Activated T-cell treated with anti-CD3 and anti-CD28 coated beads, Interleukin-2, amount 50 U/mL, for 48 hours (primary cell): ENCODE measurements around the gene NAA10.

Experiments
- DNase-seq, 2 experiments: peaks; one replicate each; pipeline ENCODE4 v3.0.0-alpha.2; 2020

The NAA10 gene

DNA sequence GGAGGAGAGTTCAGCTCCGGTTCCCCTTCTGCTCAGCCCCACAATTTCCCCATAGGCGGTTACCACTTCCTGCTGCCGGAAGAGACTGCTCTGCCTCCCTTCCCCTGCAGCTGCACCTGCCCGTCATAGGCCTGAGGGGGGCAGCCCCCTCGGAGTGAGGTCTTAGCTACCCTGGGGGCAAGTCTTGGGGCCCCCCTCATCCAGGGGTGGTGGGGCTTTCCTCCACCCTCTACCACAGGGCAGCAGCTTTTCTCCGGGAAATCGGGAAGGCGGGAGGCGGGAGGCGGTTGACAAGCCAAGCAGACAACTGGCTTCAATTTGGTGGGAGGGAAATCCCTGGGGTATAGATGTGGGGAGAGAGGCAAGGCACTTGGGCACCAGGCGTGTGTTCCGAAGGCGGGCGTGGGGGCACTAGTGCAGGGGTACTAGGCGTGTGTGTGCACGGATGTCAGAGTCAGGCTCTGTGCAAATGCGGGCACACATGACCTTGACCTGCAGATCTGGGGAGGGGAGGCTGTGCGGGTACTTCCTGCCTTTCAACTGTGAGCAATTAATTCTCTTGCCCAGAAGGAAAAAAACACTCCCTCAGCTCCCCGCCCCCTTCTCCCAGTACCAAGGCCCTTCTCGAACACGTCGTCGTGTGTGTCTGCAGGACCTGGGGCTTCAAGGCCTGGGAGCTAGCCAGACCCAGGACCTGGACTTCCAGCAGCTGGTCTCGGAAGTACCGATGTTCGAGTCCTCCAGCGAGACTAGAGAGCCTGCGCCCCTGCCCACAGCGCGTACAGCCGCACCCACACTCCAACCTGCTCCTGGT, 7.8 kb downstream of the NAA10 start:
- DNase-seq = peak; percentile 65 to 80

GRCh38 chrX:153926552-153926857, 8.3 kb downstream of the NAA10 start:
- peak; percentile 69 to 75 for DNase-seq

DNA sequence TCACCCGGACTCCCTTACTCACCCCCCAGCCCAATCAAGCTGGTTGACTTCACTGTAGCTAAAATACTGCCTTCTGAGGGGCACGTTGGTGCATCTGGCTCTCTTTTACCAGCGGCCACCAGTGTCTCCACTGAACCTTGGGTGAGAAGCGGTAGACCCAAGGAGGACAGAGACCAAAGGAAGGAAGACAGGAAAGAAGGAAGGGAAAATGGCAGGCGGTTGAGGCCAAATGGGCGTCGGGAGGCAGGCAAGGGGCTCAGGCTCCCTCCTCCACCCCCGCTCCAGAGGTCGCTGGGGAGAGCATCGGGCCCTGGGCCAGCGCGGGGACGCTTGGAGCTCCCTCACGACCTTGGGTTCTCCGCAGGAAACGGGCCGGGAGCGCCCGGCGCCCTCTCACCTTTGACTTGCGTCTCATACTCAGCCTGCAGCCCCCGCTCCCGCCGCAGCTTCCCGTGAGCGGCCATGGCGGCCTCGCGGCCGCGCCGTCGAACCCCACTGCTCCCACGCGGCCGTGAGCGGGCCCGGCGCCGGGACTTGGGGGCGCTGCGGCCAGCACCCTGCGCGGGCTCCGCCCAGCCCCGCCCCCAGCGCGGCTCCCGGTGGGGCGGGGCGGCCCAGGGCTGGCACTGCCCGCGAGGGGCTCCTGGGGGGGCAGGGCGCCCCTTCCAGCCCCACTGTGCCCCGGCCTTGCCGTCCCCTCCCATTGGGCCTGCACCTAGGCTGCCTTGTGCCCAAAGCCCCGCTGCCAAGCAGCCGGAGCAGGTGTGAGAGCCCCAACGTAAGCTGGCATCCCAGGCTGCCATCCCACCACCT, 8.9 kb downstream of the NAA10 start, which contains the start of gene ARHGAP4:
Gene ARHGAP4 (minus strand): TSS at position 526 of the 813 bp plus-strand sequence. CDS start 62 bp downstream, at position 464.
- peak; percentile 66 to 76 for DNase-seq

- DNase-seq = no peak
Measured at GRCh38 chrX:153925387-153925738, 9.5 kb downstream of the NAA10 start.

DNA sequence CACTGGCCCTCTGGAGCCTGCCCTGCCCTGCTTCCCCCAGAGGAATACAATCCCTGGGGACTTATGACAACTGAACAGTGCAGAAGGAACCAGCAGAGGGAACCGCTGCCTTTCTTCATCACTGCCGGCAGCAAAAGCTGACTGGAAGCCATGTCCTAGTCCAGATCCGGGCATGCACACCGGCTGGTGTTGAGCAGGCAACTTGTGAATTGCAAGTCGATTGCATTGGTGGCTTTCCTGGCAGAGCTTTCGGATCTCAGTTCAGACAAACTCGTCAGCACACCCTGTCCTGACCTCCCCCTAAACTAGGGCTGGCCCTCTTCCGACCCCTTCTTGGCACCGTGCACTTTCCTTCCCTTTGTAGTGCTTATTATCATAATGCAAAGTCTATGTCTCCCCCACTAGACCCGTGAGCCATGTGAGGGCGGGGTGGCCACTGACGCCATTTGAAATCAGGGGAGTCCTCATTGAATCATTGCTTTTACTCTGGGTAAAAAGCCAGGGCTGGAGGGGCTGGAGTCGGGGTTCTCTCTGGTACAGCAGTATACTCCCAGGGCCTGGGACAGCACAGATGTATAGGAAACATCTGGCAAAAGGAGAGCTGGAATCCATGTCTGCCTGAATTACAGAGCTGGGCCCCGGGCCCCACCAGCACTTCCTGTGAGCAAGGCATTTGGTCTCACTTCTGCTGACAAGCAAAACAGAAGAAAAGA, 10.5 kb downstream of the NAA10 start:
- DNase-seq = peak; percentile 51 to 52

- DNase-seq = peak; percentile 36 to 41
Measured at GRCh38 chrX:153922932-153923857, 11.6 kb downstream of the NAA10 start.

- DNase-seq = no peak
Measured at GRCh38 chrX:153921511-153922446, 13.1 kb downstream of the NAA10 start.

GRCh38 chrX:153921070-153921469, 13.8 kb downstream of the NAA10 start:
- no peak for DNase-seq

DNA sequence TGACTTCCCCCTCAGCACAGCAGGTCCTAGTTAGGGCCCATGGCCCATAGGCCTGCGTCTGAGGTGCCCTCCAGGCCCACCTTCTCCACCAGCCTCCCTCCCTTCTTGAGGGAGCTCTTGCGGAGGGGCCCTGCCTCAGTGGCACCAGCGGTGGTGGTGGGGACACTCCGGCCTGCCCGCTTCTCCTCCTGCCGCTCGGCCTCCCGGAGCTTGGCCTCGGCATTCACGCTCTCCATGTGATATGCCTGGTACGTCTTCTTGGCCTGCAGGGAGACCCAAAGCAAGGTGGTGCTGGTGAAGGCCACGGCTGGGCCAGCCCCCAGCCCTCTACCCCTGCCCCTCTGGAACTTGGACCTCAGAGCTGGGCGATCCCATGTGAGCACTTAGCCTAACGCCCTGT, 14.3 kb downstream of the NAA10 start:
- no peak for DNase-seq

GRCh38 chrX:153919281-153919680, 15.6 kb downstream of the NAA10 start:
- no peak for DNase-seq

- no peak for DNase-seq
Measured at GRCh38 chrX:153917869-153918268, 17.0 kb downstream of the NAA10 start.

GRCh38 chrX:153913701-153914100, 21.1 kb downstream of the NAA10 start:
- no peak for DNase-seq

GRCh38 chrX:153913211-153913610, 21.6 kb downstream of the NAA10 start:
- no peak for DNase-seq

DNA sequence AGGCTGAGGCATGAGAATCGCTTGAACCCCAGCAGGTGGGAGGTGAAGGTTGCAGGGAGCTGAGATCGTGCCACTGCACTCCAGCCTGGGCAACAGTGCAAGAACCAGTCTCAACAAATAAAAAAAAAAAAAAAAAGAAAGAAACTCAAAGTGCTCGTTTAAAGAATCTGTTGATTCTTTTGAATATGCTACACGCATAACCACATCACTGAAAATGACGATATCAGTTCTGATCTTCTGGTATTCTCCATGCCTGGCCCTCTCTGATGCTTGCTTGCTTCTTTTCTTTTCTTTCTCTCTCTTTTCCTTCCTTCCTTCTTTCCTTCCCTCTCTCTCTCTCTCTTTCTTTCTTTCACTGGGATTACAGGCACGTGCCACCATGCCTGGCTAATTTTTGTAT, 23.0 kb downstream of the NAA10 start:
- DNase-seq = no peak

DNA sequence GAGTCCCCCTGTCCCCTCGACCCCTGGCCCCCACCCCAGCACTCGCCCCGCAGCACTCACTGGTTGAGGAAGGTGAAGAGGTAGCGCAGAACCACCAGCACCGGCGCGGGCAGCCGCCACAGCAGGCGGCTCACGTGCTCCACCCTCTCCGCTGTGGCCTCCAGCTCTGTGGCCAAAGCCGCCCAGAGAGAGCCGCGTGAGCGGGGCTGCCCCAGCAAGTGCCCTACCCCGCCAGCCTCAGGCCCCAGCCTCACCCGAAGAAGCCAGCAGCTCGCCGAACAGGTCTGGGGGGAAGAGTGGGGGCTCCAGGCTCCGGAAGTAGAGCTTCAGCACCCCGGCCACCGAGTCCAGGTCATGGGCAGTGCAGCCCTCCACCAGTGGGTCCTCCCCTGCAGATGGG, 24.4 kb downstream of the NAA10 start:
- DNase-seq = no peak

- DNase-seq = no peak
Measured at GRCh38 chrX:153909980-153910360, 24.9 kb downstream of the NAA10 start.

- DNase-seq = peak in 1 of 2 experiments; percentile 42
Measured at GRCh38 chrX:153909024-153909979, 25.5 kb downstream of the NAA10 start.

DNA sequence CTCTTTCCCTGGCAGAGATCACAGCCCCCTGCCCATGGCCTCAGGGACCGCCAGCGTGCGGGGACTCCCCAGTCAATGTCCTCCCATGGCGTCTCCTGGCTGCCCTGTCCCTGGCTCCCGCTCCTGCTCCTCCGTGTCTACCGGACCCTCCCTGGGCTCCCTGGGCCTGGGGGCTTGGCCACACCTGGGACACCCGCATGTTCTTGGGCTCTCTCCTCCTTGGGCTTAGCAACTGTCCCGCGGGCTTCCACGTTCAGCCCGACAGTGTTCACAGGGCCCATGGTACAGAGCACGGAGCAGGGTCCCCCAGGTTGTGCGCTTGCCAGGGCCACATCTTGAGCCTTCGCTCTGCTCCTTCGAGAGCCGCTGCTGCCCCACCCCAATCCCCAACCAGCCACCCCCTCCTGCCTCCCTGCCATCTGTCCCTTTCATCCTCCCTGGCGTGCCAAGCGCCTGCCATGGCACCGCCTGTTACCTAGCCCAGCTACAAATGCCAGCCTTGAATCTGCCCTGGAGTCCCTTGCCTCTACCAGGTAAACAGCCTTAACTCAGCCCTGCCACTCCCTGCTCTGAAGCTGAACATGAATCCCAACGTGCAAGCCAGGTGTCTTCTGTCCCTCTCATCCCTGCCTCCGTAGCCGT, 26.5 kb downstream of the NAA10 start:
- no peak for DNase-seq

- no peak for DNase-seq
Measured at GRCh38 chrX:153907456-153907855, 27.4 kb downstream of the NAA10 start.
